Endodermal cell (in vitro differentiated cells): ENCODE measurements around the gene FAM83D. TPM values are rescaled to one million over a fixed set of nuclear protein-coding genes. Genes with fewer than 3 reads are reported as not detected.
A peak's percentile ranks its signal among the peaks of the same experiment; 100 is the strongest.

Experiments
- DNase-seq: peaks from one replicate; pipeline ENCODE4 v3.0.0-alpha.2; 2017
- H3K27ac ChIP-seq: 2 replicates; pipeline ENCODE4 v1.5.1; 2013; ENCODE audit warnings: mild to moderate bottlenecking, low read depth, low read length, moderate library complexity
- H3K27me3 ChIP-seq: 2 replicates; pipeline ENCODE4 v1.6.1; 2013; ENCODE audit warnings: mild to moderate bottlenecking, low read length, moderate library complexity; ENCODE audit not compliant: insufficient read depth, control insufficient read depth, poor library complexity, severe bottlenecking
- H3K36me3 ChIP-seq: 2 replicates; pipeline ENCODE4 v1.7.0; 2013; ENCODE audit warnings: mild to moderate bottlenecking, low read length, moderate library complexity; ENCODE audit not compliant: control insufficient read depth, insufficient read depth
- H3K4me1 ChIP-seq: one replicate; pipeline ENCODE4 v1.7.0; 2013; ENCODE audit warnings: low read length; ENCODE audit not compliant: control insufficient read depth, insufficient read depth
- H3K4me3 ChIP-seq: 2 replicates; pipeline ENCODE4 v1.5.1; 2013; ENCODE audit warnings: mild to moderate bottlenecking, low read length, moderate library complexity
- H3K9ac ChIP-seq: 2 replicates; pipeline ENCODE4 v1.6.1; 2013; ENCODE audit warnings: mild to moderate bottlenecking, low read length, moderate library complexity; ENCODE audit not compliant: poor library complexity, severe bottlenecking; ENCODE audit errors: extremely low read depth
- H3K9me3 ChIP-seq: 2 replicates; pipeline ENCODE4 v1.6.1; 2013; ENCODE audit warnings: mild to moderate bottlenecking, low read length, moderate library complexity; ENCODE audit not compliant: control insufficient read depth
- H3K27ac Mint-ChIP-seq: 2 replicates; pipeline ENCODE4 v1.8.0; 2020; ENCODE audit warnings: mixed read lengths
- H3K27me3 Mint-ChIP-seq: 2 replicates; pipeline ENCODE4 v1.8.0; 2021; ENCODE audit warnings: mild to moderate bottlenecking, mixed read lengths; ENCODE audit not compliant: insufficient read depth
- H3K36me3 Mint-ChIP-seq: 2 replicates; pipeline ENCODE4 v1.8.0; 2020; ENCODE audit warnings: low read depth, mixed read lengths
- H3K4me1 Mint-ChIP-seq: 2 replicates; pipeline ENCODE4 v1.8.0; 2020; ENCODE audit warnings: mixed read lengths
- H3K4me3 Mint-ChIP-seq: 2 replicates; pipeline ENCODE4 v1.8.0; 2020; ENCODE audit warnings: mild to moderate bottlenecking, moderate library complexity, mixed read lengths
- H3K9me3 Mint-ChIP-seq: 2 replicates; pipeline ENCODE4 v1.8.0; 2020; ENCODE audit warnings: mild to moderate bottlenecking, mixed read lengths
- CTCF ChIP-seq: fragments of 200-600 bp; sonication (generic); conservative IDR thresholded peaks from 2 replicates; pipeline ENCODE4 v1.5.0; 2021; ENCODE audit warnings: antibody characterized with exemption, mild to moderate bottlenecking
- WGBS, 2 experiments: methylation state at CpG; one replicate each; pipeline versions ENCODE4 v1.1.5 to v1.1.7; 2013; ENCODE audit warnings: missing lambda C conversion rate in 2 of 2, mixed read lengths in 1 of 2; ENCODE audit not compliant: insufficient coverage in 1 of 2, insufficient read length in 1 of 2; 5-methylcytosine and 5-hydroxymethylcytosine counted together
- total RNA-seq, 2 donors: library from RNA; stranded (reverse); fragmentation: NEBNext Ultra II Directional in 1 of 2; extraction: Animal tissue kit (Norgen Biotek cat#: 25700) in 1 of 2; gene quantifications; 2 replicates in 1 of 2; 3 replicates in 1 of 2; pipeline ENCODE4 v1.2.1, GENCODE V29; 2021

The FAM83D gene
- total RNA-seq, 2 donors from 2014 or later = 34.8 to 39.9 TPM

GRCh38 chr20:38935967-38936407 is 9.8 kb downstream of the FAM83D start:
- H3K4me1 ChIP-seq = no peaks in the 10 kb centered on the region
- no peak overlapping the region for H3K4me3 ChIP-seq
- Mint-ChIP-seq H3K36me3 (peaks cover 19% of the 10 kb centered on the region), H3K4me1 (peaks cover 7% of the 10 kb centered on the region), H3K4me3 (no peak overlapping the region), H3K27ac (no peak overlapping the region), H3K9me3 (no peaks in the 10 kb centered on the region), H3K27me3 (no peaks in the 10 kb centered on the region)
- WGBS, 2 experiments = 91 to 93% methylated on average over 3 to 5 of the region's 5 CpGs
- no peaks in the 10 kb centered on the region for H3K9me3 ChIP-seq
- no peak overlapping the region for H3K27ac ChIP-seq
- H3K36me3 ChIP-seq = peaks cover 36% of the 10 kb centered on the region
- no peak for DNase-seq
- no peaks in the 10 kb centered on the region for H3K27me3 ChIP-seq
- H3K9ac ChIP-seq = no peak overlapping the region
- TF ChIP-seq CTCF = peak; percentile 5

GRCh38 chr20:38937000-38937399 is 10.8 kb downstream of the FAM83D start:
- H3K27ac ChIP-seq = no peak overlapping the region
- Mint-ChIP-seq H3K4me1 (peaks cover 7% of the 10 kb centered on the region), H3K36me3 (peaks cover 27% of the 10 kb centered on the region), H3K27me3 (no peaks in the 10 kb centered on the region), H3K9me3 (no peaks in the 10 kb centered on the region), H3K4me3 (no peak overlapping the region), H3K27ac (peak overlapping the region; percentile 69)
- no peak for TF ChIP-seq CTCF
- 91 to 96% methylated on average over 5 of the region's 5 CpGs for WGBS, 2 experiments
- H3K4me3 ChIP-seq = no peak overlapping the region
- H3K4me1 ChIP-seq = no peaks in the 10 kb centered on the region
- H3K27me3 ChIP-seq = no peaks in the 10 kb centered on the region
- H3K36me3 ChIP-seq = peaks cover 41% of the 10 kb centered on the region
- H3K9me3 ChIP-seq = no peaks in the 10 kb centered on the region
- DNase-seq = no peak
- H3K9ac ChIP-seq = no peak overlapping the region

GRCh38 chr20:38937978-38938473 is 11.8 kb downstream of the FAM83D start:
- Histone ChIP-seq H3K27ac (no peak overlapping the region), H3K9ac (no peak overlapping the region), H3K27me3 (no peaks in the 10 kb centered on the region), H3K9me3 (no peaks in the 10 kb centered on the region), H3K36me3 (peaks cover 52% of the 10 kb centered on the region), H3K4me1 (no peaks in the 10 kb centered on the region), H3K4me3 (no peak overlapping the region)
- no peaks in the 10 kb centered on the region for H3K27me3 Mint-ChIP-seq
- TF ChIP-seq CTCF = no peak
- H3K36me3 Mint-ChIP-seq = peaks cover 38% of the 10 kb centered on the region
- H3K4me1 Mint-ChIP-seq = peaks cover 3% of the 10 kb centered on the region
- H3K9me3 Mint-ChIP-seq = no peaks in the 10 kb centered on the region
- H3K4me3 Mint-ChIP-seq = no peak overlapping the region
- no peak for DNase-seq
- 95% methylated on average over 5 to 6 of the region's 7 CpGs for WGBS, 2 experiments
- H3K27ac Mint-ChIP-seq = no peak overlapping the region
